GM19467 (cell line): ENCODE data around the gene BNIP5.
"Not testable (repeated sequence)": the region's sequence is repeated elsewhere in the genome, so short reads cannot be mapped to it uniquely, and the experiment has no call there.

ENCODE experiments used
- ATAC-seq: cut with Tn5 transposase; IDR thresholded peaks from one replicate; pipeline ENCODE4 v1.9.1; 2021; ENCODE audit warnings: mild to moderate bottlenecking, moderate library complexity; ENCODE audit not compliant: unreplicated experiment

Gene BNIP5

GRCh38 chr6:36345681-36346466 lies 9.2 kb upstream of the BNIP5 start:
- ATAC-seq: no peak

- ATAC-seq: no peak
Observed at GRCh38 chr6:36343109-36343680, 6.5 kb upstream of the BNIP5 start.

GRCh38 chr6:36340618-36341454 lies 4.1 kb upstream of the BNIP5 start:
- no peak for ATAC-seq

GRCh38 chr6:36340306-36340617 lies 3.6 kb upstream of the BNIP5 start:
- no peak for ATAC-seq

- no peak for ATAC-seq
Observed at GRCh38 chr6:36339146-36339545, 2.5 kb upstream of the BNIP5 start.

- ATAC-seq: not testable (repeated sequence)
Observed at GRCh38 chr6:36338223-36338622, 1.5 kb upstream of the BNIP5 start.

- ATAC-seq: no peak
Observed at GRCh38 chr6:36337814-36338213, 1.1 kb upstream of the BNIP5 start.

- ATAC-seq: no peak
Observed at GRCh38 chr6:36336208-36336710, 429 bp downstream of the BNIP5 start.

GRCh38 chr6:36335465-36336207 lies 1.1 kb downstream of the BNIP5 start:
- ATAC-seq: no peak

GRCh38 chr6:36334832-36335459 lies 1.7 kb downstream of the BNIP5 start:
- no peak for ATAC-seq

GRCh38 chr6:36333931-36334725 lies 2.6 kb downstream of the BNIP5 start:
- no peak for ATAC-seq

GRCh38 chr6:36333171-36333895 lies 3.4 kb downstream of the BNIP5 start:
- no peak for ATAC-seq

GRCh38 chr6:36331381-36331780 lies 5.3 kb downstream of the BNIP5 start:
- ATAC-seq: no peak

- ATAC-seq: no peak
Observed at GRCh38 chr6:36330366-36330765, 6.3 kb downstream of the BNIP5 start.

- ATAC-seq: no peak
Observed at GRCh38 chr6:36329798-36330291, 6.8 kb downstream of the BNIP5 start.

GRCh38 chr6:36328600-36328999 lies 8.1 kb downstream of the BNIP5 start:
- no peak for ATAC-seq

- no peak for ATAC-seq
Observed at GRCh38 chr6:36327919-36328236, 8.8 kb downstream of the BNIP5 start.

GRCh38 chr6:36327226-36327918 lies 9.3 kb downstream of the BNIP5 start:
- no peak for ATAC-seq
